GM12873 (cell line): ENCODE measurements around the gene TSPAN9.

Experiments
- TF ChIP-seq, protein P1 (sequence below): IDR thresholded peaks from 2 replicates; pipeline ENCODE4 v1.5.1; 2012; ENCODE audit warnings: low read depth, mild to moderate bottlenecking, moderate library complexity, low read length, control low read depth; ENCODE audit not compliant: insufficient read depth; ENCODE audit errors: missing control alignments

TSPAN9 gene

GRCh38 chr12:3122841-3123678 is 45.9 kb downstream of the TSPAN9 start:
- TF ChIP-seq, protein P1, sequence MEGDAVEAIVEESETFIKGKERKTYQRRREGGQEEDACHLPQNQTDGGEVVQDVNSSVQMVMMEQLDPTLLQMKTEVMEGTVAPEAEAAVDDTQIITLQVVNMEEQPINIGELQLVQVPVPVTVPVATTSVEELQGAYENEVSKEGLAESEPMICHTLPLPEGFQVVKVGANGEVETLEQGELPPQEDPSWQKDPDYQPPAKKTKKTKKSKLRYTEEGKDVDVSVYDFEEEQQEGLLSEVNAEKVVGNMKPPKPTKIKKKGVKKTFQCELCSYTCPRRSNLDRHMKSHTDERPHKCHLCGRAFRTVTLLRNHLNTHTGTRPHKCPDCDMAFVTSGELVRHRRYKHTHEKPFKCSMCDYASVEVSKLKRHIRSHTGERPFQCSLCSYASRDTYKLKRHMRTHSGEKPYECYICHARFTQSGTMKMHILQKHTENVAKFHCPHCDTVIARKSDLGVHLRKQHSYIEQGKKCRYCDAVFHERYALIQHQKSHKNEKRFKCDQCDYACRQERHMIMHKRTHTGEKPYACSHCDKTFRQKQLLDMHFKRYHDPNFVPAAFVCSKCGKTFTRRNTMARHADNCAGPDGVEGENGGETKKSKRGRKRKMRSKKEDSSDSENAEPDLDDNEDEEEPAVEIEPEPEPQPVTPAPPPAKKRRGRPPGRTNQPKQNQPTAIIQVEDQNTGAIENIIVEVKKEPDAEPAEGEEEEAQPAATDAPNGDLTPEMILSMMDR: no peak

- TF ChIP-seq, protein P1: no peak
These were observed 46.5 kb downstream of the TSPAN9 start for GRCh38 chr12:3123729-3124128.

GRCh38 chr12:3124917-3125316 is 47.7 kb downstream of the TSPAN9 start:
- TF ChIP-seq, protein P1: no peak

GRCh38 chr12:3125674-3126073 is 48.5 kb downstream of the TSPAN9 start:
- TF ChIP-seq, protein P1: no peak

- TF ChIP-seq, protein P1: no peak
These were observed 50.7 kb downstream of the TSPAN9 start for GRCh38 chr12:3127832-3128231.

DNA sequence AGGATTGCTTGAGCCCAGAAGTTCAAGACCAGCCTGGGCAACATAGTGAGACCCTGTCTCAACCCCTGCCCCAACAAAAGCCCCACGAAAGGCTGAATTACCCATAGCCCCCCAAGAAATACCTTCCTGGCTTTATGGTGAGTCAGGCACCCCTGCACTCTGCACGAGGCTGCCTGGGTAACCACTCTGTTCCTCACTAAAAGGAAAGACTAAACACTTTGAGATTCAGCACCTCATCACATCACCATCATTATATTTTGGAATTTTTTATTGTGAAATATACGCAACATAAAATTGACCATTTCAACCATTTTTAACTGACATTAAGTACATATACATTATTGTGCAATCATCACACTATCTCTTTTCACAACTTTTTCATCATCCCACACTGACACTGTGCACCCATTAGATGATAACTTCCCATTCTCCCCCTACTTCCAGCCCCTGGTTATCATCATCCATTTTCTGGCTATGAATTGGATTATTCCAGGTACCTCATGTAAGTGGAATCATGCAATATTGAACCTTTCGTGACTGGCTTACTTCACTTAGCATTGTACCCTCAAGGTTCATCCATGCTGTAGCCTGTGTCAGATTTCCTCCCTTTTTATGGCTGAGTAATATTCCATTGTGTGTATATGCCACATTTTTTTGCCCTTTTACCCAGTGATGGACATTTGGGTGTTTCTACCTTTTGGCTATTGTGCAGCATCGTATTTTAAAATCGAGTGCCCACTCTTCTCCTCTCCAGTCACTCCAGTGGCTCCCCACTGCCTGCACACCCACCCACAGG is 51.5 kb downstream of the TSPAN9 start:
- TF ChIP-seq, protein P1: no peak
